GM19099 (cell line): ENCODE results near the gene FGD3.

Experiments used
- POLR2A ChIP-seq: IDR thresholded peaks from 3 replicates; pipeline ENCODE4 v1.6.1; 2011; ENCODE audit warnings: low read depth; ENCODE audit not compliant: insufficient read length; ENCODE audit errors: extremely low read depth

The FGD3 gene

DNA sequence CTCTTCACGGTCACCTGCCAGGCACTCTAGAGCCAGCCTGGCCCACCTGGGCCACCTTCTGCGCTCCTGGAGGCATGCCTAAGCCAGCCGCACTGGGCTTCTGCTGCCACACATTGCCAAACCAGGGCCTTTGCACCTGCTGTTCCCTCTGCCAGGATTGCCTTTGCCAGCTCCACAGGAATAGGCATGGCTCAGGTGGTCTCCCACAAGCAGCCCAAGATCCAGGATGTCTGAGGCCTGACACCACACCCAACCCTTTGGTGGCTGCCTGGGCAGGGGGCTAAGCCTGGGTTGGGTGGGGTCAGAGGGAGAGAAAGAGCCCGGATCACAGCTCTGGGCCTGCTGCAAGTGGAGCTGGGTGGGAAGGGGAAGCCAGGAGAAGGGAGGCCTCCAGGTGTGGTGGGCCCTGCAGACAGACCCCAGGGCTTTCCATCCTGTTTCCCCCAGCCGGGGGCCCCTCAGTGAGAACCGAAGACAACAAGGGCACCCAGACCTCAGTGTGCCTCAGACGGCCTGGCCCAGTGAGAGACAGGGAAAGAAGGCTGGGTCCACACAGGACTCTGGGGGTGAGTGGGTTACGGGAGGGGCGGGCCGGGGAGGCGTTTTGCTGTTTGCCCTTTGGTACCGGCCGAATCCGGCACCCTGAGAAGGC, 110.5 kb downstream of the FGD3 start:
- no peak for TF ChIP-seq POLR2A

DNA sequence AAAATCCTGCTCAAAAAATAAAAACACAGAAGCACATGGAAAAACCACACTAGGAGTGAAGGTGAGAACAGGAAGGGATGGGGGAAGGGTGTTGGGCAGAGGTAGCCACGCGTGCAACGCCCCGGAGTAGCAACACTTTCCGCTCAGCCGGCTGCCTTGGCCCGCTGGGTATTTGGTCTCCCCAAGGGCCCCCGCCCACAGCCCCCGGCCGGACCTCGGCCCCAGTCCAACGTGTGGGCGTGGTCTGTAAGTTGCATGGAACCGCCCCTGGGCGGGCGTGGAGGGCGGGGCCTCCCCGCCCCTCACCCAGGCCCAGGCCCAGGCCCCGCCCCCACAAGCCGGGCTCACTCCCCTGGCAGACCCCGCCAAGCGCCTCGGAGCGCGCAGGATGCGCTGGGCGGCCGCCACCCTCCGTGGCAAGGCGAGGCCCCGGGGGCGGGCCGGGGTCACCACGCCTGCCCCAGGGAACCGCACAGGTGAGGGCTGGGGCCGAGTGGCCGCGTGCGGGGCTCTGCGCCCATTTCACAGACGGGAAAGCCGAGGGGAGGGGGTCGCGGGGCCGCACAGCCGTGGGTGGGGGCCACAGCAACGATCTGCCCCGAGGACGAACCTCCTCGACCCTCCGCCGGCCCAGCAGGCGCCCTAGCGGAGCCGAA, 111.2 kb downstream of the FGD3 start, which contains the start of gene SUSD3:
Gene SUSD3, plus strand, starts transcription at position 347 of the 656 bp plus-strand sequence. Its CDS starts 42 bp downstream, at position 389.
- peak; percentile 84 for TF ChIP-seq POLR2A

DNA sequence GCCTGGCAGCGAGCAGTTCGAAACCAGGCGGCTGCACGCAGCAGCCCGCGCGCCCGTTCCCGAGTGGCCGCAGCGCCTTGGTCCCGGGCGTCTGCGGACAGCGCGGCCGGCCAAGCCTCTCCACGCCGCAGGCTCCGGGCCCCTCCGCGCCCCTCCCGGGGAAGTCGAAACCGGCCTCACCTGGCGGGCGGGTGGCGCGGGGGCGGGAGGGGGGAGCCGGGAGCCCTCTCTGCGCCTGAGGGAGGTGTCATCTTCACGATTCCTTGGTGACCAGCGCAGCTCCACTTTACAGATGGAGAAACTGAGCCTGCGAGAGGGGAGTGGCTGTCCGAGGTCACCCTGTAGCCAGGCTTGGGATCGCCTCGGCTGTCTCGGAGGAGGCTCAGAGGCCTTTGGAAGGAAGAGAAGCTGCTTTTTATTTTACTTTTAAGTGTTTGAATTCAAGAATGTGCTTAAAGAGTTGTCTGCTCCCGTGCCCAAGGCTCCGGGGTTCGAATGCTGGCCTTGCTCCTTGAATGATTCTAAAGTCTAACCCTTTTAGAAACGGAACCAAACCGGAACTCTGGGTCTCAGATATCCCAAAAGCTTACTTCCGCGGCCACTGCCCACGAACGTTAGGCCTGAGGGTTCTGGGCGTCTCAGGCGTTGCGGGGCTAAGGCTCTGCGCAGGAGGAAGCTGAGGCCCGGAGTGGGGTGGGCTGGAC, 111.8 kb downstream of the FGD3 start:
- no peak for TF ChIP-seq POLR2A

DNA sequence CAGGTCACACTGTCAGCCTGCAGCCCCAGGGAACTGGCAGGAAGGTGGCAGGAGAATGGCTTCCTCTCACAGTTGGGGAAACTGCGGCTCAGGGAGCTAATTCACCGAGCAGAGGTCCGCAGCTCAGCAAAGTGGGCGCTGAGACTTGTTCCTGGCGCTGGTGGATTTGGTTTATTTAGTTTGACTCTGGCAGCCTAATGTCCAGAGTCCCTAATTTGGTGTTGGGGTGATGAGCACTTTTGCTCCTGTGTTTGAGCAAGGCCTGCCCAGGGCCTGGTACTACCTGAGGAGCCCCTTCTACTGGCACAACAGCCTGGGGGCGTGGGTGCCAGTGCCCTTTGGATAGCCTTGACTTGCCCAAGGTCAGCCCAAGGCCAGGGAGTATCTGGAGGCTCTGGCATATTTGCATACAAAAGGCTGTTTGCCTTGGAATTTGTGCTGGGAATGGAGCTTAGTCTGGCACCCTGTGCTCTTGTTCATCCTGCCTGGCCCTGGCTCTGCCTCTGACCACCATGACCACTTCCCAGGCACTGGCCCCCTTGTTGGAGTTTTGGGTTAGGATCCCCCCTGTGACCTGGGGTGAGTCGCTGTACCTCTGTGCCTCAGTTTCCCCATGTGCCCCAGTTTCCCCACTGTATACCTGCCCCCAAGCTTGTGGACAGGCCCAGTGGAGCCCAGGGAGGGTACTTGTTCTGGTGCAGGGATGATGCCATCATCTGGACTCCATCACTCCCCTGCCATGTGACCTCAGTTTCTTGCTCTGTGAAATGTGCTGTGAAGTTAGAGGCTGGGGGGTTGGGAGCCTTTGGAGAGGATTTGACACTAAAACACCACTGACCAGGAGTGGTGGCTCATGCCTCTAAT, 112.6 kb downstream of the FGD3 start:
- no peak for TF ChIP-seq POLR2A

GRCh38 chr9:93060746-93061259, 113.5 kb downstream of the FGD3 start:
- TF ChIP-seq POLR2A, result no peak

- no peak for TF ChIP-seq POLR2A
Observed at GRCh38 chr9:93061260-93061751, 114.0 kb downstream of the FGD3 start.

GRCh38 chr9:93061791-93062763, 114.8 kb downstream of the FGD3 start:
- TF ChIP-seq POLR2A, result peak; percentile 28

GRCh38 chr9:93064392-93065134, 117.2 kb downstream of the FGD3 start:
- TF ChIP-seq POLR2A, result peak; percentile 55

GRCh38 chr9:93065135-93065720, 117.9 kb downstream of the FGD3 start:
- TF ChIP-seq POLR2A, result no peak

GRCh38 chr9:93066978-93067603, 119.8 kb downstream of the FGD3 start:
- TF ChIP-seq POLR2A, result no peak

DNA sequence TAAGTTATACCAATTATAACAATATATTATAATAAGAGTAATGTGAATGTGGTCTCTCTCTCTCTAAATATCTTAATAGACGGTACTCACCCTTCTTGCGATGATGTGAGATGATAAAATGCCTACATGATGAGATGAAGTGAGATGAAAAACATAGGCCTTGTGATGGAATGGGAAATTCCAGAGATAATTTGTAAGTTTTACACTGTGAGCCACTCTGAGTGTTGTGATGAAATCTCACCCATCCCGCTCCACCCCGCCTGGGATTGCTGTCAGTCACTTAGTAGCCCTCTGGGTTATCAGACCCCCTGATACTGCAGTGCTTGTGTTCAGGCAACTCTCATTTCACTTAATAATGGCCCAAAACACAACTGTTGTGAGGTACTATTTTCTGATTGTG, 121.6 kb downstream of the FGD3 start:
- TF ChIP-seq POLR2A, result no peak

GRCh38 chr9:93071464-93071863, 124.1 kb downstream of the FGD3 start:
- TF ChIP-seq POLR2A, result no peak
